Activated CD8-positive, alpha-beta memory T cell treated with anti-CD3 and anti-CD28 coated beads, Interleukin-2, amount 50 U/mL, for 4 hours (primary cell): ENCODE results near the gene ZNF264.
"Not testable (repeated sequence)": the region's sequence is repeated elsewhere in the genome, so short reads cannot be mapped to it uniquely, and the experiment has no call there.

Experiments
- DNase-seq: peaks from one replicate; pipeline ENCODE4 v3.0.0-alpha.2; 2020

ZNF264 gene

DNA sequence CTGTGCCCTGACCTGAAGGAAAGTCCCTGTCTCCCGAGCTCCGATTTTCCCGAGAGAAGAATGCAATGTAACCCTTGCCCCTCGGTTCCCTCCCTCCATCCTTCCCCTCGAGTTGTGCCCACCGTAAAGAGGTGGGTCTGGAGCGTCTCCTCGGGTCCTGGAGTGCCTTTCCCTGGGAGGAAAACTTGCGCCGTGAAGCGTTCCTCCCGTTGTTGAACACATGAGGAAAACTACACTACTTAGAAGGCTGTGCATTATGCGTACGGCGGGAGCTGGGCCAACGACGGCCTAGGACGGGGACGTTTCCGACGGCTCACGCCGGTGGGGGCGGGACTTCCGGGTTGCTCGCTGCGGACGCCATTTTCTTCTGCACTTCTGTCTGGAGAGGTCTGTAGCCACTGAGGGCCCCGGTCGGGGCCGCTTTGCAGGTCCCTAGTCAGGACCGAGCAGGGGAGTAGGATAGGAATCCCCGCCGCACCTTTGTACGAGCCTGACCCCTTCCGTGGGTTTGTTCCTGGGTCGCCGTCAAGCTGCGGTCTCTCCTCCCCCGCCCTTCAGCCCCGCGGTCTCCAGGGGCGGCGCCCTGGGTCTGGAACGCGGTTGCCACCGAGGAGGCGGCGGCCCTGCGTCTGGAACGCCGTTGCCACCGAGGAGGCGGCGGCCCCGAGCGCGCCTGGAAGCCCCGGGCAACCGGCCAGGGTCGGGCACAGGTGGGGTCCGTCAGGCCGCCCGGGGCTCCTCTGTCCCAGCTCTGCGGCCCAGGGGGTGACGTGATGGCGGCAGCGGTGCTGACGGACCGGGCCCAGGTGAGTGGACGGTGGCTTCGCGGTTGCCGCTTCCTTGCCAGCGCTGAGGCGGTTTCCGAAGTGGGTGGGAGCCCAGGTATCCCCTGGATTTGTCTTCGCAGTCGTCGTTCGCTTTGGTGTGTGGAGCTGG is at the start of gene ZNF264:
TSS of gene ZNF264 (plus strand) at position 360 of the 936 bp plus-strand sequence. CDS start at position 774, 414 bp downstream.
- DNase-seq, result peak; percentile 92

DNA sequence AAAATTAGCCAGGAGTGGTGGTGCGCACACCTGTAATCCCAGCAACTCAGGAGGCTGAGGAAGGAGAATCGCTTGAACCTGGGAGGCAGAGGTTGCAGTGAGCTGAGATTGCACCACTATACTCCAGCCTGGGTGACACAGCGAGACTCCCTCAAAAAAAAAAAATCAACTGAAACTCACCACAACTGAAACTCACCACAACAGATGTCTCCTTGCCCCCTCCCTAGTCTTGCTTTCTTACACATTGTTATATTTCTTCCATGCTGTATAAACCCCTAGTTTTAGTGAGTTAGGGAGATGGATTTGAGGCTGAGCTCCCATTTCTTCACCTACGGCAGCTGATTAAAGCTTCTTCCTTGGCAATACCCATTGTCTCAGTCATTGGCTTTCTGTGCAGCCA is 49.6 kb upstream of the ZNF264 start:
- no peak for DNase-seq

DNA sequence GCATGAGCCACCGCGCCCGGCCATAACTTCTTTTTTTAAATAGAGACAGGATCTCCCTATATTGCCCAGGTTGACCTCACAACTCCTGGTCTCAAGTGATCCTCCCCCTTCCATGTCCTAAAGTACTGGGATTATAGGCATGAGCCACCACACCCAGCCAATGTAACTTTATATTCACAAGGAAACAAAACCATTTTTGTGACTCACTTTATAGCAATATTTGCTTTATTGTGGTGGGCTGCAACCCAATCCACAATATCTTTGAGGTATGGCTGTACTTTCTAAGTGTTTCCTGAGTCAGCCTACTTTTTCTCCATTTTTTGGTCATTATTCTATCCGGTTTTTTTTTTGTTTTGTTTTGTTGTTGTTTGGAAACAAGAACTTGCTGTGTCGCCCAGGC is 38.4 kb upstream of the ZNF264 start:
- no peak for DNase-seq

DNA sequence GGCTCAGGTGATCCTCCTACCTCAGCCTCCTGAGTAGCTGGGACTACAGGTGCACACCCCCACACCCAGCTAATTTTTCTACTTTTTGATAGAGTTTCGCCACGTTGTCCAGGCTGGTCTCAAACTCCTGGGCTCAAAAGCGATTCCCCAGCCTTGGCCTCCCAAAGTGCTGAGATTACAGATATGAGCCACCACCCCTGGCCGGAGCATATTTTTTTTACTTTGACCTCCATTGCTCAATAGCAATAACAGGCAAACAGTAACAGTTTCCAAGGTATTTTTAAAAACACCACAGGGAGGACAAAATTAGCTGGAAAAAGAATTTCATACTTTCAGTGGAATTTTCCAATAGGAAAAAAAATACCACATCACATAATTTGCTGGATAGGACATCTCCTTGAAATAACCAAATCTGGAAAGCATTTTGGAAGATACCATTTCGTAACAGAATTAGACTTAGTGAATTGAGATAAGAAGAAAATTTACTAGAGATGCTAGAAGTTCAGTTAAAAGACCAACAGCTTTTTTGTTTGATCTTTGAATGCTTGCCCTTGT is 29.2 kb upstream of the ZNF264 start:
- no peak for DNase-seq

- DNase-seq, result no peak
Measured at GRCh38 chr19:57165846-57166245, 25.5 kb upstream of the ZNF264 start.

DNA sequence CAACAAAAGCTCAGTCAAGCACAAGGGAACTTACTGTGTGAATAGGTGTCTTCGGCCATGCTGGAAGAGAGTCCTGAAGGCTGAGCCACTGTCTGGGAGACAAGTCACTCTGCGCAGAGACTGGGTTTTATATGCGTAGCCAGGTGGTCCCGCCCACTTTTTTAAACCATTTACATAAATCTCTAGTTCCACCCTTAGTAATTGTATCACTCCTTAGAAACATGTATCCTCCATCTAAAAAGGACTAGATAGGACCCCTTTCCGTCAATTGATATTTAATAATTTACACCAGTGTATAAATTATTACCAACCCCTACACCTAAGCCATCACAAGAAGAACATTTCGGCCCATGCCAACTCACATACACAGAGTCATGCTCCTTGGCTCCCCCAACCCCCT is 23.9 kb upstream of the ZNF264 start, which contains the start of gene DUXA:
TSS of gene DUXA (minus strand) at position 101 of the 400 bp plus-strand sequence. CDS start at position 59, 42 bp downstream.
- no peak for DNase-seq

GRCh38 chr19:57171551-57172081 is 19.7 kb upstream of the ZNF264 start:
- DNase-seq, result peak; percentile 18

- DNase-seq, result no peak
Measured at GRCh38 chr19:57190301-57190700, 999 bp upstream of the ZNF264 start.

DNA sequence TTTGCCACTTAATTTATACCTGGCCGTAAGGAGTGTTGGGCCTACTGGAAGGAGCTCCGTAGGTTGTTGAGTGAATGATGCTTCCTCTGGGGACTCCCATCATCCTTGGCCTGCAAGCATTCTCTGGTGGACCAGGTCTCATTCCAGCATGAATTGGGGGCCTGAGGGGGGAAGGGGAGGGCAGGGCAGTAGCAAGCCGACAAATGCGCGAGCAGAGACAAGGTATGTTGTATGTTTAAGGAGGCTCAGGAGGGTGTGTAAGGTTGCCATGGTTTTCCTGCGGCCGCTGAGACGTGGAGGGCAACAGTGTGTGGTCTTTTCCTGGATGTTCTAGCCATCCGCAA is 749 bp downstream of the ZNF264 start:
- DNase-seq, result no peak

DNA sequence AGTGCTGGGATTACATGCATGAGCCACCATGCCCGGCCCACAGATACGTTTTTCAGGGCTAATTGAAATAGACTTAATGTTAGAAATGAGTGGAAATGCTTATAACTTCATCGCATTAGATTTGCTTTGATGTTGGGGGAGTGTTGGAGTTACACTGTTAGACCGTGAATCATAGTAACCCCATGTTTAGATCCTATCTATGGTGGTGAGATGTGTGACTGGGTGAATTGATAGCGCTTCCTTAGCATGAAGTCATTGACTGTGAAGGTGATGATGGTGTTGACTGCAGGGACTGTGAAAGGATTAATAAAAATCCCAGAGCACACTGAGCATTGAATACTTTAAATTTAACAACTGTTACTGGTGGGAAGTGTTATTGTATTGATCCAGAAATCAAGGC is 1.7 kb downstream of the ZNF264 start:
- DNase-seq, result no peak

- DNase-seq, result not testable (repeated sequence)
Measured at GRCh38 chr19:57197874-57198273, 6.6 kb downstream of the ZNF264 start.

DNA sequence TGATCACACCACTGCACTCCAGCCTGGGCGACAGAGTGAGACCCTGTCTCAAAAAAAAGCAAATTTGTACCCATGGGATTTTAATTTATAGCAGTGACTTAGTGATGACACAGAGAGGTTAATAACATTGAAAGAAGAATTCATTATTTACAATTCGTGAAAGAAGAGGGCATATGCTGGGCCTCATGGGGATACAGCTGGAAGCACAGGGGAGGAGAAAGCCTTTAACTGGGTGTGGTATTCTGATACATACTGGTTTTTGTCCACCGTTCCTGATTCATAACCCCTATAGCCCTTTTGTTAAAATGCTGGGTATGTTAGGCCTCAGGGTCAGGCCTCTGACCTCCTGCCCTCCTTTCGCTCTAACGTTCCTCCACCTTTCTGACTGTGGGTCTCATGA is 10.9 kb downstream of the ZNF264 start:
- no peak for DNase-seq

- DNase-seq, result no peak
Measured at GRCh38 chr19:57210381-57210780, 19.1 kb downstream of the ZNF264 start.

- DNase-seq, result no peak
Measured at GRCh38 chr19:57212109-57212508, 20.8 kb downstream of the ZNF264 start.

DNA sequence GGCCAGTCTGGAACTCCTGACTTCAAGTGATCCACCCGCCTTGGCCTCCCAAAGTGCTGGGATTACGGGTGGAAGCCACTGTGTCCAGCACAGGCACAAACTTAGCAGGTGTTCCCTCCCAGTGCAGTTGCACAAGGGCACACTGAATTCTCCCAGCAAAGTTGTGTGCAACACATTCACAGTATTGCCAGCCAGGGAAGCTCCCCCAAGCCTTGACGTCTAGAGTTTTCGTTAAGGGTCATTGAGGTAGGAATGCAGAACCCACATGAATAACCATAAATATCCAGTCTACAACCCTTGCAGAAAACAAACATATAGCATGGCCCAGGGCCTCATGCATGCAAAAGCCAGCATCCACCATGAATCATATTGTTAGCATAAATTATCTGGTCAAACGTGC is 36.2 kb downstream of the ZNF264 start:
- DNase-seq, result no peak

DNA sequence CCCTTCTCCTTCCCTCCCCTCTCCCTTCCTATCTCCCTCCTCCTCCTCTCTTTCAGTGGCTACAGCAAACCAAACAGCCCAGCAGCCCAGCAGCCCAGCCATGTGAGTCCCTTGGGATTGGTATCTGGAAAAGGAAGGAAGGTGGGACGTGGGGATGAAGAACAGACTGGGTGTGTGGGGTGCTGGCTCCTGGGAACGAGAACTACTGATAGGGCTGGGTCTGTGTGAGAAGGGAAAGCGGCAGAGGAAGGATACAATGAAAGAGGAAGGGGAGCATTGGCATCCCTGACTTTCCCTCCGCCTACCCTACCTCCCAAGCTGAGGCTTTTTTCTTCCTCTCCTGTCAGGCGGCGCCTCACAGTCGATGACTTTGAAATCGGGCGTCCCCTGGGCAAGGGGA is 40.4 kb downstream of the ZNF264 start:
- no peak for DNase-seq

GRCh38 chr19:57233207-57233606 is 41.9 kb downstream of the ZNF264 start:
- DNase-seq, result no peak

DNA sequence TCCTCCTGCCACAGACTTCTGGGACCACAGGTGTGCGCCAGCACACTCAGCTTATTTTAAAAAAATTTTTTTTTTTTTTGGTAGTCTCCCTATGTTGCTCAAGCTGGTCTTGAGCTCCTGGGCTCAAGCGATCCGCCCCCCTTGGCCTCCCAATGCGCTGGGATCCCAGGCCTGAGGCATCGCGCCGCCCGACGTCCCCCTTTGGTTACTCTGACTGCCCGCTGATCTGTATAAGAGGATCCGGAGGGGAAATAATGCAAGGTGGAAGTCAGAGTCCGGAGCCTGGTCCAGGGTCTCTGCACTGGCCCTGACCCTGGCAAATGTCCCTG is 48.6 kb downstream of the ZNF264 start:
- DNase-seq, result no peak

DNA sequence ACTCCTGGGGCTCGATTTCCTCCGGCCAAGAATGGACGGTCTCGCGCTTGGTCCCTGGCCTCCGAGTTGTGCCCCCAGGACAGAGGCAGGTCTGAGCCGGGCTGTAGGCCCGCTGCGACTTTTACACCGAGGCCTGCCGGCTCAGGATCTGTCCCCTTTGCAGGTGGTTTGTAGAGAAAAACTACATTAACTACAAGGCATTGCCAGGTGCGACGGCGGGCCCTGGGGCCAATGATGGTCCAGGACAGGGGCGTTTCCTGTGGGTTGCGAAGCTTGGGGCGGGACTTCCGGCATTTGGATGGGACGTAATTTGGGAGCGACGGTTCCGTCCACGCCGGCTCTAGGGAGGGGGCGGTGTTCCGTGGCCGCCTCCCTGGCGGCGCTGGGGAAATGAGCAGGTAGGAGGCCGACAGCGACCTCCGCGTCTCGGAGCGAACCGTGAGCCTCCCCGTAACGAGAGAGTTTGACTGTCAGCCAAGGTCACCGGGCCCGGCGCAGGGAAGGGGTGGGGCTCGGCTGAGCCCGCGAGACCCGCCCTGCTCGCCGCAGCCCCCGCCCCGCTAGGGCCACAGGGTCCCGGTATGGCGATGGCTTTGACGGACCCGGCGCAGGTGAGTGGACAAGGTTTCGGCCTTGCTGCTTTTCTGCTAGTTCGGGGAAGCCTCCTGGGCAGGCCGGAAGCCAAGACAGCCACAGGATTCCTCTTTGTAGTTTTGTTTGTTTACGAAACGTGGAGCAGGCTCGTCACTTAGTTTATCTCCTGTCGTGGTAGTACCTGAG is 49.2 kb downstream of the ZNF264 start, which contains the start of gene ZNF805:
TSS of gene ZNF805 (plus strand) at position 322 of the 780 bp plus-strand sequence. CDS start at position 582, 260 bp downstream.
- DNase-seq, result peak; percentile 95

GRCh38 chr19:57241176-57241575 is 49.9 kb downstream of the ZNF264 start:
- no peak for DNase-seq

DNA sequence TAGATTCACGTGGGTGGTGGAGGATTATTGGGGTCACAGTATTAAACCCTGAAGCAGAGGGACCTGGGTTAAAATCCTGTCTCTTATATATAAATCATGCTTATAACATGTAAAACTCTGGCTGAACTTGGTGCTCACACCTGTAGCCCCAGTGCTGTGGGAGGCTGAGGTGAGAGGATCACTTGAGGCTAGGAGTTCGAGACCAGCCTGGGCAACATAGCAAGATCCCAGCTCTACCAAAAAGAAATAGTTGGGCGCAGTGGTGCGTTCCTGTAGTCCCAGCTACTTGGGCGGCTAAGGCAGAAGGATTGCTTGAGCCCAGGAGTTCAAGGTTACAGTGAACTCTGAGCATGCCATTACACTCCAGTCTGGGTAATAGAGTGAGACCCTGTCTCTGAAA is 51.5 kb downstream of the ZNF264 start:
- no peak for DNase-seq

DNA sequence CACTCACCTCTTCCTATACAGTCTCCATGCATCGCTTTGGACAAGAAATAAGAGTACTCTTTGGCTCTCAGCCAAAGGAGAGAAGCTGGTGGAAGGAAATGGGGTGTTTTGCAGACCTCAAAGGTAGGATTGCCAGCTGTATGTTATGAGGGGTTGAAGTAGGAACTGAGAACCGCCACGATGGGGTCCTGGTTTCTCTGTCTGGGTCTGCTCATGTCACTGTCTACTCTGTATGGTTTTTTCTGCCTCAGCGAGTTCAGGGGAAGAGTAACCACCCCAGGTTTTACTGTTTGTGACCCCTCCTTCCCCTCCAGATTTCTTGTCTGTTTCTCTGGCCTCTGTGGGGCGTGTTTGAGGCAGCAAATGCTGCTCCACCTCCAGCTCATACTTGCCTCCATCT is 53.2 kb downstream of the ZNF264 start:
- no peak for DNase-seq

DNA sequence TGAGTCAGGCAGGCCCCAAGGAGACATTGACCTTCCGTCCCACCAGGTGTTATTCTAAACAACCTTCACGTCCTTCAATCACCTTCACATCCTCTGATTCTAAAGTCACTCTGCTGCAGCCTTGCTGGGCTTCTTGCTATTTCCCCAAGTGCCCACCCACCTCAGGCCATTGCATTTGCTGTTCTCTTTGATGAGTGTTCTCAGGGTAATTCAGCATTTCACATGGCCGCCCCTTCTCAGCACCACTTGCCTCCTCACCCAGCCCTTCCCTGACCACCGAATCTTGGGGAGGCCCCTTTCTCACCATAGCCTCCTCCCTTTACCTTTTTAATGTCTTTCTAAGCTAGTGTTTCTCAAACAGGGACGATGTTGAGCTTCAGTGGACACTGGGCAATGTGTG is 53.8 kb downstream of the ZNF264 start:
- DNase-seq, result no peak
